AG08396 (cell line): ENCODE results near the gene PITX3.
A peak's percentile ranks its signal among the peaks of the same experiment; 100 is the strongest.
"Not testable (repeated sequence)": the region's sequence is repeated elsewhere in the genome, so short reads cannot be mapped to it uniquely, and the experiment has no call there.

Experiments used
- DNase-seq: peaks from one replicate; pipeline ENCODE4 v3.0.0; 2012; ENCODE audit warnings: low spot score, mixed read lengths

The PITX3 gene

GRCh38 chr10:102255404-102255803 is 14.1 kb upstream of the PITX3 start:
- DNase-seq: no peak

- DNase-seq: no peak
Measured at GRCh38 chr10:102254426-102254825, 13.1 kb upstream of the PITX3 start.

- not testable (repeated sequence) for DNase-seq
Measured at GRCh38 chr10:102252508-102252907, 11.2 kb upstream of the PITX3 start.

- DNase-seq: no peak
Measured at GRCh38 chr10:102247734-102248133, 6.4 kb upstream of the PITX3 start.

GRCh38 chr10:102246261-102246660 is 4.9 kb upstream of the PITX3 start:
- DNase-seq: no peak

GRCh38 chr10:102245932-102246251 is 4.6 kb upstream of the PITX3 start:
- DNase-seq: no peak

GRCh38 chr10:102245082-102245931 is 4.0 kb upstream of the PITX3 start, which contains the start of gene GBF1:
Gene GBF1, plus strand, starts transcription at chr10:102245532. Its CDS starts 13,407 bp downstream, at chr10:102258939.
- DNase-seq: peak; percentile 96

- peak; percentile 65 for DNase-seq
Measured at GRCh38 chr10:102243309-102243708, 2.0 kb upstream of the PITX3 start.

- no peak for DNase-seq
Measured at GRCh38 chr10:102242118-102242485, 790 bp upstream of the PITX3 start.

GRCh38 chr10:102241032-102241443 is 274 bp downstream of the PITX3 start:
- DNase-seq: no peak

- no peak for DNase-seq
Measured at GRCh38 chr10:102240467-102241031, 763 bp downstream of the PITX3 start.

GRCh38 chr10:102237711-102238252 is 3.5 kb downstream of the PITX3 start:
- no peak for DNase-seq

GRCh38 chr10:102236006-102236405 is 5.3 kb downstream of the PITX3 start:
- no peak for DNase-seq

- DNase-seq: no peak
Measured at GRCh38 chr10:102235598-102235920, 5.8 kb downstream of the PITX3 start.

- no peak for DNase-seq
Measured at GRCh38 chr10:102234888-102235597, 6.3 kb downstream of the PITX3 start.

GRCh38 chr10:102233997-102234396 is 7.3 kb downstream of the PITX3 start:
- DNase-seq: no peak

- peak; percentile 70 for DNase-seq
Measured at GRCh38 chr10:102231357-102232318, 9.7 kb downstream of the PITX3 start.

GRCh38 chr10:102230861-102231356 is 10.4 kb downstream of the PITX3 start:
- no peak for DNase-seq

GRCh38 chr10:102230264-102230860 is 10.9 kb downstream of the PITX3 start:
- peak; percentile 63 for DNase-seq

- DNase-seq: peak; percentile 84
Measured at GRCh38 chr10:102229810-102230263, 11.5 kb downstream of the PITX3 start.

- DNase-seq: peak; percentile 57
Measured at GRCh38 chr10:102227050-102227449, 14.3 kb downstream of the PITX3 start.
